HL-60 (cell line): ENCODE results near the gene HPCAL4.

Source experiments
- CTCF ChIP-seq: IDR thresholded peaks from one replicate; pipeline ENCODE4 v1.5.1; 2011; ENCODE audit warnings: low read length, control low read depth, inconsistent platforms; ENCODE audit not compliant: insufficient read depth
- TF ChIP-seq, protein P1 (sequence below): IDR thresholded peaks from 2 replicates; pipeline ENCODE4 v1.6.1; 2012; ENCODE audit warnings: low read depth; ENCODE audit not compliant: insufficient replicate concordance

GRCh38 chr1:39632682-39633417 lies 58.4 kb downstream of the HPCAL4 start:
- TF ChIP-seq CTCF, result no peak
- TF ChIP-seq, protein P1, sequence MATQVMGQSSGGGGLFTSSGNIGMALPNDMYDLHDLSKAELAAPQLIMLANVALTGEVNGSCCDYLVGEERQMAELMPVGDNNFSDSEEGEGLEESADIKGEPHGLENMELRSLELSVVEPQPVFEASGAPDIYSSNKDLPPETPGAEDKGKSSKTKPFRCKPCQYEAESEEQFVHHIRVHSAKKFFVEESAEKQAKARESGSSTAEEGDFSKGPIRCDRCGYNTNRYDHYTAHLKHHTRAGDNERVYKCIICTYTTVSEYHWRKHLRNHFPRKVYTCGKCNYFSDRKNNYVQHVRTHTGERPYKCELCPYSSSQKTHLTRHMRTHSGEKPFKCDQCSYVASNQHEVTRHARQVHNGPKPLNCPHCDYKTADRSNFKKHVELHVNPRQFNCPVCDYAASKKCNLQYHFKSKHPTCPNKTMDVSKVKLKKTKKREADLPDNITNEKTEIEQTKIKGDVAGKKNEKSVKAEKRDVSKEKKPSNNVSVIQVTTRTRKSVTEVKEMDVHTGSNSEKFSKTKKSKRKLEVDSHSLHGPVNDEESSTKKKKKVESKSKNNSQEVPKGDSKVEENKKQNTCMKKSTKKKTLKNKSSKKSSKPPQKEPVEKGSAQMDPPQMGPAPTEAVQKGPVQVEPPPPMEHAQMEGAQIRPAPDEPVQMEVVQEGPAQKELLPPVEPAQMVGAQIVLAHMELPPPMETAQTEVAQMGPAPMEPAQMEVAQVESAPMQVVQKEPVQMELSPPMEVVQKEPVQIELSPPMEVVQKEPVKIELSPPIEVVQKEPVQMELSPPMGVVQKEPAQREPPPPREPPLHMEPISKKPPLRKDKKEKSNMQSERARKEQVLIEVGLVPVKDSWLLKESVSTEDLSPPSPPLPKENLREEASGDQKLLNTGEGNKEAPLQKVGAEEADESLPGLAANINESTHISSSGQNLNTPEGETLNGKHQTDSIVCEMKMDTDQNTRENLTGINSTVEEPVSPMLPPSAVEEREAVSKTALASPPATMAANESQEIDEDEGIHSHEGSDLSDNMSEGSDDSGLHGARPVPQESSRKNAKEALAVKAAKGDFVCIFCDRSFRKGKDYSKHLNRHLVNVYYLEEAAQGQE, result no peak
